Brain pericyte (primary cell): ENCODE results near the gene EIF2D.
"Not testable (repeated sequence)": the region's sequence is repeated elsewhere in the genome, so short reads cannot be mapped to it uniquely, and the experiment has no call there.

Experiments used
- DNase-seq: peaks from one replicate; pipeline ENCODE4 v3.0.0-alpha.2; 2012; ENCODE audit warnings: low read depth, low spot score

Gene EIF2D, protein sequence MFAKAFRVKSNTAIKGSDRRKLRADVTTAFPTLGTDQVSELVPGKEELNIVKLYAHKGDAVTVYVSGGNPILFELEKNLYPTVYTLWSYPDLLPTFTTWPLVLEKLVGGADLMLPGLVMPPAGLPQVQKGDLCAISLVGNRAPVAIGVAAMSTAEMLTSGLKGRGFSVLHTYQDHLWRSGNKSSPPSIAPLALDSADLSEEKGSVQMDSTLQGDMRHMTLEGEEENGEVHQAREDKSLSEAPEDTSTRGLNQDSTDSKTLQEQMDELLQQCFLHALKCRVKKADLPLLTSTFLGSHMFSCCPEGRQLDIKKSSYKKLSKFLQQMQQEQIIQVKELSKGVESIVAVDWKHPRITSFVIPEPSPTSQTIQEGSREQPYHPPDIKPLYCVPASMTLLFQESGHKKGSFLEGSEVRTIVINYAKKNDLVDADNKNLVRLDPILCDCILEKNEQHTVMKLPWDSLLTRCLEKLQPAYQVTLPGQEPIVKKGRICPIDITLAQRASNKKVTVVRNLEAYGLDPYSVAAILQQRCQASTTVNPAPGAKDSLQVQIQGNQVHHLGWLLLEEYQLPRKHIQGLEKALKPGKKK

GRCh38 chr1:206612129-206612876 lies at the start of gene EIF2D:
Gene EIF2D (minus strand): TSS chr1:206612465. CDS start chr1:206612342, 123 bp downstream.
- peak; percentile 83 for DNase-seq

DNA sequence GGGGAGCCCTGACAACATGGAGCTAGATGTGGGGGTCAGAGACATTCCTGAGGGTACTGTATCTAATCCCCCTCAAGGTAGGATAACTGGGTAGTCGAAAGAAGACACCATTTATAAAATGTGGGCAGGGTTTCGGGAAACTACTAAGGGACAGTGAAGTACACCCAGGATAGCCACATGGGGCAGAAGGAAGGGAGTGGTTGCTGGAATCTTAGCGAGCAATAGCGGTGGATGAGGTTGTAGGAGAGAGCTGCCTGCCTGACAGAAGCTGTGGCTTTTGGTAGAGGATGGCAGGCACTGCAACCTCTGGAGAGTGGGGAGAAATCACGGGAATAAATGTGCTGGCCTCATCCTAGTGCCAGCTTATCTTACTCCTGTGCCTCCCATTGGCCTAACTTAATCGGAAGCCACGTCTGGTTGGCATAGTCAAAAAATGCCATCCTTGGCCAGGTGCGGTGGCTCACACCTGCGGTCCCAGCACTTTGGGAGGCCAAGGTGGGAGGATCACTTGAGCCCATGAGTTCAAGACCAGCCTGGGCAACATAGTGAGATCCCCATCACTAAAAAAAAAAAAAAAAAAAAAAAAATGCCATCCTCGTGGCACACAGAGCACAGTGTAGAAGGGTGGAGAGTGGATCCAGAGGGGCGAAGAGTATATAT lies 49.0 kb upstream of the EIF2D start:
- DNase-seq: no peak

GRCh38 chr1:206660136-206660535 lies 47.9 kb upstream of the EIF2D start:
- DNase-seq: no peak

GRCh38 chr1:206658981-206659273 lies 46.7 kb upstream of the EIF2D start:
- no peak for DNase-seq

DNA sequence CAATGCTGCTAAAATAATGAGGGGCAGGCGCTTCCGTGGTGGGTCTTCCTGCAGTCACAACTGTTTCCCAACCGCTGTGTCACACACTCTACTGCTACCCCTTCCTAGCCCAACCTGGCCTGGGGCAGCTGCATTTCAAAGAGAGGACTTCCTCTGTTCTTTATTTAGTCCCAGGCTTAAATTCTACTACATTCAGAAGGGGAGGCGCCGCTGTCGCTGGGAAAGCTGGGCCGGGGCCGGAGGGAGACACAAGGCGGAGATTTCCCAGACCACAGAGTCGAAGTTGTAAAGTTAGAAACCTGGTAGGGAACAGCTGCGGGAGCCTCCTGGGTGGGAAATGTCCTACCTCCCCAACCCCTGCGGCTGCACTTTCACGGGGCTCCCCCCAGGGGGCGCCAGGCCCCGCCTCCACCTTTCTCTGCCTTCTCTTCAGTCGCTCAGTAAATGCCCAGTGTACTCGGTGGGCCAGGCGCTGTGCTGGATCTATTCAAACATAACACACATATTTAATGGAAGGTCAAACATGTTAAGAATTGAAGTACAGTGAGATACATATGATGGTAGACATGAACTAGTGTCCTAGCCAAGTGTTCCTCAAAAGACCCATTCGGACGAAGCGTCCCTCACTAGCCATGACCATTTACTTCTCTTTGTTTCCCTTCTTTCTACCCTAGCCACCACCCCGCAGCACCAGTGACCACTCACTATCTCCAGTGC lies 46.2 kb upstream of the EIF2D start:
- DNase-seq: no peak

DNA sequence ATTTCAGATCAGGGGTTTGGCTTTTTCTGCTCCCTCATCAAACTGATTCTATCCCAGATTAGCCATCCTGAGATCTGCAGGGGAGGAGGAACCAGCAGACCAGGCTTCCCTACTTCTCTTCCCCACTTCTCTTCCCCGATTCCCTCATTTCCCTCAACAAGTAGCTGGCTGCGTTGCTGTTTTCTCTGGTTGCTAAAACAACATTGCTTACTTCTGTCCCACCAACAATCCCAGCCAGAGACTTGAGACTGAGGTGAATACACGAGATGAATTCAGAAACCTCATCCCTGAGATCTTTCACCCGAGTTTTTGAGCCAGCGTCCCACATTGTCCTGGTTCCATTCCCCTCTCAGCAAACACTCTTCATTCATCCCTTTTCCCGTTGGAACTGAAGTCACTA lies 45.5 kb upstream of the EIF2D start:
- DNase-seq: no peak

DNA sequence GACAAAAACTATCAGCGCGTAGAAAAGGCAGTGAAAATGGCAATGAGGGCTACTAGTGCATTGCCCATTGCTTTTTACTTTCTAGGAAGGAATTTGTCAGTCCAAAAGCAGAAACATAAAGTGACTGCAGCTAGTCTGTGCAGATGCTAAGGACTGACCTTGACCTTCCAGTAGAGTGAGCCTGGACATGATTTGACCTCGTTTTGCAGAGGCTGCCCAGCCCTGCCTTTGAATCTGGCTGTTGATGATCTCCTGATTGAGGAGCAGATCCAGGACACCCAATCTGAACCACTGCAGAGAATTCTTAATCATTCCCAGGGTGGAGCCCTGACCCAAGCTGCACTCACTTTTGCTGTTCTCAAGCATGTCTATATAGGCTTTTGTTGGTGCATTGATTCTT lies 44.7 kb upstream of the EIF2D start:
- DNase-seq: no peak

DNA sequence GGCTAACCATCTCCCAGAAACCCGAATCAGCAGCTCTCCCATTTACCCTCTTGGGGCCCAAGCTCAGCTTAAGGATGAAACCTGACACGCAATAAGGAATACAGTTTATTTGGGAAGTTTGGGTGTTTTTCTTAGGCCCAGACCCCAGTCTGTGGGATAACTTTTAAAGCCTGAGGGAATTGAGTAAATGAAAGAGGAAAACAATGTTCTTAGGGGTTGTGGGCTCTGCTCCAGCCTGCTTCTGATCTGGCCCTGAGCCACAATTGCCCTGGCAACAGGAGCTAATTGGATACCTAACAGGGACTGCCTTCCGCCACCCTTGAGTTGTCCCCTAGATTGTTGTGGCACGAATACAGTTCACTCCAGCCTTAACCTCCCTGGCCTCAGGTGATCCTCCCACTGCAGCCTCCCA lies 43.2 kb upstream of the EIF2D start:
- DNase-seq: peak; percentile 24

- no peak for DNase-seq
Measured at GRCh38 chr1:206654828-206655227, 42.6 kb upstream of the EIF2D start.

GRCh38 chr1:206653715-206654459 lies 41.6 kb upstream of the EIF2D start:
- no peak for DNase-seq

- no peak for DNase-seq
Measured at GRCh38 chr1:206651958-206652890, 40.0 kb upstream of the EIF2D start.

- DNase-seq: no peak
Measured at GRCh38 chr1:206651014-206651413, 38.7 kb upstream of the EIF2D start.

GRCh38 chr1:206649261-206649921 lies 37.1 kb upstream of the EIF2D start:
- DNase-seq: no peak

DNA sequence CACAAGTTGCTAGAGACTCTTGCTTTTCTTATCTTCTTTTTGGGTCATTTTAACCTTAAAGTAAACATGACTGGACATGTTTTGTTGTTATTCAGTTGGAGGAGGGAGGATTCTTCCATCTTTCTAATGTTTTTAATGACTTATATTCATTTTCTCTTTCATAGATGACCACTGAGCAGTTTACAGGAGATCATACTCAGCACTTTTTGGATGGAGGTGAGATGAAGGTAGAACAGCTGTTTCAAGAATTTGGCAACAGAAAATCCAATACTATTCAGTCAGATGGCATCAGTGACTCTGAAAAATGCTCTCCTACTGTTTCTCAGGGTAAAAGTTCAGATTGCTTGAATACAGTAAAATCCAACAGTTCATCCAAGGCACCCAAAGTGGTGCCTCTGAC lies 35.0 kb upstream of the EIF2D start:
- no peak for DNase-seq

- DNase-seq: no peak
Measured at GRCh38 chr1:206646504-206646903, 34.2 kb upstream of the EIF2D start.

DNA sequence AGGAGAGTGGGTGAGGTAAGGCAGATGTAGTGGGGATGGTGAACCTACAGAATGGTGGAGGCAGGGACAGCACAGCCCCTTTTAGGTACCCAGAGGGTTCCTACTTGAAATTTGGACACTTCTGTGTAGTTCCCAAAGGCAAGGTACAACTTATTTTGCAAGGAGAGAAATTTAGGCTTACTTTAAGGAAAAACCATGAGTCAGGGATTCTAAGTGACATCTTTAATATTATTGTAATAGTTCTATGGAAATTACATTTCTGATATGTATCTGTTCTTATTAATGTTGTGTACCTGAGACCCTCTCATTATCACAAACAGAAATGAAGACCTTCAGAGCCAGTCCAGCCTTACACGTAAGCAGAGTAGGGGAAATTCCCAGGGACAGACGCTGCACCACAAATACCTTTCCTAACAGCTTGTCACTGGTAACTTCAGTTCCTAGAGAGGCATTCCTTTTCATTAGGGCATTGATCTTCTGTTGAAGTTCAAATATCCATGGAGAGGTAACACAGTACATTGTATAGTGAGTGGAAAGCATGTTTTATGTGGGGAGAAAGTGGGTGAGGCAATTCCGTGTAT lies 30.9 kb upstream of the EIF2D start:
- no peak for DNase-seq

DNA sequence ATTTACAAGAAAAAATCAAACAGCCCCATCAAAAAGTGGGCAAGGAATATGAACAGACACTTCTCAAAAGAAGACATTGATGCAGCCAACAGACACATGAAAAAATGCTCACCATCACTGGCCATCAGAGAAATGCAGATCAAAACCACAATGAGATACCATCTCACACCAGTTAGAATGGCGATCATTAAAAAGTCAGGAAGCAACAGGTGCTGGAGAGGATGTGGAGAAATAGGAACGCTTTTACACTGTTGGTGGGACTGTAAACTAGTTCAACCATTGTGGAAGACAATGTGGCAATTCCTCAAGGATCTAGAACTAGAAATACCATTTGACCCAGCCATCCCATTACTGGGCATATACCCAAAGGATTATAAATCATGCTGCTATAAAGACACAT lies 29.8 kb upstream of the EIF2D start:
- not testable (repeated sequence) for DNase-seq

GRCh38 chr1:206637605-206638004 lies 25.3 kb upstream of the EIF2D start:
- DNase-seq: no peak

GRCh38 chr1:206636671-206637070 lies 24.4 kb upstream of the EIF2D start:
- DNase-seq: no peak
